Heart left ventricle (tissue), 16 donors: ENCODE results near the gene HLCS. TPM values are rescaled to one million over a fixed set of nuclear protein-coding genes. Genes with fewer than 3 reads are reported as not detected.

ENCODE experiments used
- ATAC-seq, 4 donors: fragments of 200-7000 bp; cut with Tn5 transposase; one replicate each; pipeline ENCODE4 v1.9.1; 2020 to 2022; ENCODE audit warnings: moderate library complexity in 4 of 4, mild to moderate bottlenecking in 3 of 4, moderate number of reproducible peaks in 1 of 4
- DNase-seq, 5 donors: peaks; one replicate each; pipeline ENCODE4 v3.0.0-alpha.2; 2020
- H3K27ac ChIP-seq, 12 donors: fragments of 200-600 bp; sonication (generic) in 4 of 12; one replicate each; pipeline versions ENCODE4 v1.5.0 to v1.8.0; 2016 to 2022; ENCODE audit warnings: mild to moderate bottlenecking in 2 of 12
- H3K27me3 ChIP-seq, 9 donors: fragments of 200-600 bp; sonication (generic) in 2 of 9; one replicate each; pipeline versions ENCODE4 v1.5.1 to v1.8.0; 2016 to 2022; ENCODE audit warnings: mild to moderate bottlenecking in 3 of 9
- H3K36me3 ChIP-seq, 9 donors: fragments of 200-600 bp; sonication (generic) in 2 of 9; one replicate each; pipeline versions ENCODE4 v1.5.0 to v1.8.0; 2018 to 2022; ENCODE audit warnings: mild to moderate bottlenecking in 2 of 9
- H3K4me1 ChIP-seq, 12 donors: fragments of 200-600 bp; sonication (generic) in 4 of 12; one replicate each; pipeline versions ENCODE4 v1.5.0 to v1.8.0; 2016 to 2022; ENCODE audit warnings: mild to moderate bottlenecking in 3 of 12
- H3K4me3 ChIP-seq, 12 donors: fragments of 200-600 bp; sonication (generic) in 4 of 12; one replicate each; pipeline versions ENCODE4 v1.5.0 to v1.8.0; 2017 to 2022; ENCODE audit warnings: mild to moderate bottlenecking in 9 of 12, moderate library complexity in 4 of 12
- H3K9me3 ChIP-seq, 12 donors: fragments of 200-600 bp; sonication (generic) in 4 of 12; one replicate each; pipeline versions ENCODE4 v1.5.0 to v1.8.0; 2016 to 2022; ENCODE audit warnings: mild to moderate bottlenecking in 1 of 12
- POLR2A ChIP-seq, 2 donors: fragments of 450-650 bp; IDR thresholded peaks; one replicate each; pipeline ENCODE4 v1.6.1; 2017; ENCODE audit warnings: antibody characterized with exemption in 2 of 2, mild to moderate bottlenecking in 2 of 2, moderate library complexity in 2 of 2
- WGBS, 4 donors: extraction: QIAGEN DNeasy Blood & Tissue Kit in 2 of 4; methylation state at CpG; one replicate each; pipeline versions ENCODE4 v1.1.5 to v1.1.7; 2013 to 2018; 5-methylcytosine and 5-hydroxymethylcytosine counted together
- intact Hi-C, 10 donors: fragments of 100-400 bp; cut with DNase I; formaldehyde crosslinking; loops; one replicate each; pipeline versions ENCODE4 v1.11.1 to v1.14.2; 2022
- polyA plus RNA-seq, 2 donors: library from polyadenylated mRNA; stranded (reverse); fragments of 200-250 nt; gene quantifications; one replicate each; pipeline ENCODE4 v1.2.3, GENCODE V29; 2013
- total RNA-seq, 9 donors: library from RNA; depleted of rRNA in 2 of 9; stranded (reverse); fragments of >200 nt in 2 of 9; fragmentation: NEBNext Ultra II Directional in 3 of 9; extraction: Animal tissue kit (Norgen Biotek cat#: 25700) in 3 of 9; gene quantifications; one replicate each; pipeline versions ENCODE4 v1.1.0 to v1.2.4, GENCODE V29; 2016 to 2023
- TF ChIP-seq, protein P1 (sequence below), 12 donors: fragments of 200-600 bp; sonication (generic) in 4 of 12; IDR thresholded peaks; one replicate each; pipeline versions ENCODE4 v1.5.0 to v1.8.0; 2018 to 2022; ENCODE audit warnings: antibody characterized with exemption in 12 of 12, mild to moderate bottlenecking in 5 of 12
- donor health status: ischemic (EF 13 %, LVEDD 7.1; RV severe dilation, severe dysfunction).
- donor health status: healthy with polysubstance abuse.
- donor health status: DM: no; HTN: yes; CAD: no.
- donor health status: DM: no; HTN: no; CAD: no.
- donor health status: ischemic (EF 25% LVEDD 6.9; RV normal size, moderate dysfunction).
- donor health status: ischemic (EF 25% LVEDD 5.7; RV mildly dilated, moderate dysfunction).
- donor health status: healthy.
- donor health status: DM: yes; HTN: yes; CAD: no.
- donor health status: ischemic (EF 35%, LVEDD 5.7; RV mildly dilated, moderate dysfunction).
- donor health status: nonischemic (EF 11% LVEDD 7.7; RV severe dilation, severe dysfunction).
- donor health status: DM: yes; HTN: yes; CAD: no.
- donor health status: PGD.
- donor health status: ischemic (EF 29% LVEDD 5.4; RV normal size, mild dysfunction).
- donor health status: nonischemic (EF 23%, LVEDD 6.1; RV moderate dilation, normal function).

The HLCS gene
- total and polyA plus RNA-seq, 11 donors: 1.8 to 15.2 (median 6.2) TPM

DNA sequence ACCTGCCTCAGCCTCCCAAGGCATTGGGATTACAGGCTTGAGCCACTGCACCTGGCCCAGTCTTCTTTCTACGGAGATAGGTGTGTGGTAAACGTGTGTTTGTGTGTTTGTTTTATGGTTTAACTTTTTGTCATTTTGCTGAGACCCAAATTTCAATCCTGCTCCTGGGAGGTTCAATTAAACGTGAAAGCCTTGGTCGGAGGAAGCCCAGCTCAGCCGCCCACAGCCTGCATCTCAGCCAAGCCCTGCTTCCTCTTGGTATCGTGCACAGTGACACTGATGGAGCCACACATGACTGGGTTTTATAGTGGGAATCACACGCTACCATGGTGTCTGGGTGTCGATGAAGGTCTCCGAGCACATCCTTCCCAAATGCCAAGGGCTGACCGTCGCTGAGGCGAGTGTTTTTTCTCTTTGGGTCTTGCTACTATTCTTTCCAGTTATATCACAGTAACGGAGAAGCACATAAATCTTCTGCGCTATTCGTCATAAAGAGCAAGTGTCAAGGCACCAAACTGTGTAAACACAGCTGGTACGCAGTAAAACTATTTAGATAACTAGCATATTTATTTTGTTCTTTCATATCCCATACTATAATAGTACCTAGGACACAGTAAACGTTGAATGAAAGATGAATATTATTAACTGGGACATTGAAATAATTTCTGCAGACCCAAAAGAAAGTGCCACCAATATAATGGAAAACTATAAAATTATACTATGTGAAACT is 39.3 kb downstream of the HLCS start:
- 82 to 86% (median 84%) methylated on average over 17 of the region's 17 CpGs for WGBS, 4 donors
- peaks cover 0 to 8% (median 1%) of the 10 kb centered on the region in 12 donors for H3K4me1 ChIP-seq

DNA sequence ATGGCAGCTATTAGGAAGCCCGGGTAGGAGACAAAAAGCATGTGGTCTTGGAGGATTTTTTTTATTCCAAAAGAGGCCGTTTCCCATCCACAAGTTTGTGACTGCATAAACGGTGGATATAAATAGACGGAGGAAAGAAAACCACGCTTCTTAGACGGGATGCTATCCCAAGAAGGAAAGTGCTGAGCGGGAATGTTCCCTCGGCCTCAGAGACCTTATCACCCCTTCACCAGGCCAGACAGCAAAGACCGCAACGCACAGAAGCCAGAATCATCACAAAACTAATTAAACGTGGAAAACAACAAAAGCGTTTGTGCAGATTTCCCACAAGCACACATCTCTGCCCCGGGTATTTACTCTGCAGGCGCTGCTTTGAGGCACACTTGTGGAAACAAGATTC is 43.2 kb downstream of the HLCS start:
- Histone ChIP-seq H3K27ac (no peak overlapping the region), H3K4me3 (no peak overlapping the region), H3K9me3 (no peaks in the 10 kb centered on the region), H3K4me1 (peaks cover 0 to 4% (median 1%) of the 10 kb centered on the region in 12 donors), H3K27me3 (no peaks in the 10 kb centered on the region), H3K36me3 (peaks cover 0 to 5% (median 0%) of the 10 kb centered on the region in 9 donors)
- ATAC-seq (no peak), DNase-seq (no peak)
- WGBS, 4 donors: 71 to 79% (median 74%) methylated on average over 14 of the region's 14 CpGs
- TF ChIP-seq, protein P1, sequence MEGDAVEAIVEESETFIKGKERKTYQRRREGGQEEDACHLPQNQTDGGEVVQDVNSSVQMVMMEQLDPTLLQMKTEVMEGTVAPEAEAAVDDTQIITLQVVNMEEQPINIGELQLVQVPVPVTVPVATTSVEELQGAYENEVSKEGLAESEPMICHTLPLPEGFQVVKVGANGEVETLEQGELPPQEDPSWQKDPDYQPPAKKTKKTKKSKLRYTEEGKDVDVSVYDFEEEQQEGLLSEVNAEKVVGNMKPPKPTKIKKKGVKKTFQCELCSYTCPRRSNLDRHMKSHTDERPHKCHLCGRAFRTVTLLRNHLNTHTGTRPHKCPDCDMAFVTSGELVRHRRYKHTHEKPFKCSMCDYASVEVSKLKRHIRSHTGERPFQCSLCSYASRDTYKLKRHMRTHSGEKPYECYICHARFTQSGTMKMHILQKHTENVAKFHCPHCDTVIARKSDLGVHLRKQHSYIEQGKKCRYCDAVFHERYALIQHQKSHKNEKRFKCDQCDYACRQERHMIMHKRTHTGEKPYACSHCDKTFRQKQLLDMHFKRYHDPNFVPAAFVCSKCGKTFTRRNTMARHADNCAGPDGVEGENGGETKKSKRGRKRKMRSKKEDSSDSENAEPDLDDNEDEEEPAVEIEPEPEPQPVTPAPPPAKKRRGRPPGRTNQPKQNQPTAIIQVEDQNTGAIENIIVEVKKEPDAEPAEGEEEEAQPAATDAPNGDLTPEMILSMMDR (IDR thresholded peaks at IDR 0.05): no peak
- no peak for TF ChIP-seq POLR2A (IDR thresholded peaks at IDR 0.05)
- intact Hi-C loops: loop anchor here in 5 of 10 donors (2.0 to 10.0 kb wide), 6 partner anchors 68 to 498 kb away; no protein-coding TSS in a partner anchor

More for the DNA sequence above, 39.3 kb downstream of the HLCS start:
- Histone ChIP-seq H3K4me3 (no peak overlapping the region), H3K36me3 (peaks cover 0 to 20% (median 0%) of the 10 kb centered on the region in 9 donors), H3K27ac (no peak overlapping the region), H3K27me3 (no peaks in the 10 kb centered on the region), H3K9me3 (no peaks in the 10 kb centered on the region)
- no peak for ATAC-seq
- DNase-seq: no peak
- TF ChIP-seq POLR2A (IDR thresholded peaks at IDR 0.05): no peak
- TF ChIP-seq, protein P1 (IDR thresholded peaks at IDR 0.05): no peak
- intact Hi-C loops: loop anchor here (1.0 to 10.0 kb wide), 15 partner anchors 72 to 505 kb away; no protein-coding TSS in a partner anchor

DNA sequence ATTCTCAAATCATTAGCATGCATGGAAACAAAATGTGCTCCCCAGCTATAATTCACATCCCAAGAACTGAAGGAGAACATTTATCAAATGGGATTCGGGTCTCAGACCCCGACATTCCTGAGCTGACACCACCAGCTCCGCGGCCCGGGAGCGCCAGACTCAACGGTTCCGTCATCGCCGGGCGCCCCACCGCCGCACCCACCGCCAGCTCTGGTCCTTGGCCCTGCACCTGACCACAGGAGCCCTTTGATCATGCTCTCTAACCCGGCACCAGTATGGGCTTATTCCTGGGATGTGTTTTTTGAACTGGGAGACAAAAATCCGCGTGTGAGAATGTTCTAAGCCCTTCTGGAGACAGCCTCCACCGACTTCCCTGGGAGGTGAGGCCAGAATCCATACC is 43.6 kb downstream of the HLCS start:
- Histone ChIP-seq H3K9me3 (no peaks in the 10 kb centered on the region), H3K27me3 (no peaks in the 10 kb centered on the region), H3K4me3 (no peak overlapping the region), H3K4me1 (peaks cover 0 to 6% (median under 1%) of the 10 kb centered on the region in 12 donors), H3K36me3 (peaks cover 0 to 5% (median 0%) of the 10 kb centered on the region in 9 donors), H3K27ac (no peak overlapping the region)
- ATAC-seq (no peak), DNase-seq (no peak)
- intact Hi-C loops: loop anchor here in 5 of 10 donors (2.0 to 10.0 kb wide), 6 partner anchors 68 to 498 kb away; no protein-coding TSS in a partner anchor
- 89 to 94% (median 91%) methylated on average over 18 of the region's 18 CpGs for WGBS, 4 donors
- TF ChIP-seq, protein P1 (IDR thresholded peaks at IDR 0.05): no peak
- TF ChIP-seq POLR2A (IDR thresholded peaks at IDR 0.05): no peak

DNA sequence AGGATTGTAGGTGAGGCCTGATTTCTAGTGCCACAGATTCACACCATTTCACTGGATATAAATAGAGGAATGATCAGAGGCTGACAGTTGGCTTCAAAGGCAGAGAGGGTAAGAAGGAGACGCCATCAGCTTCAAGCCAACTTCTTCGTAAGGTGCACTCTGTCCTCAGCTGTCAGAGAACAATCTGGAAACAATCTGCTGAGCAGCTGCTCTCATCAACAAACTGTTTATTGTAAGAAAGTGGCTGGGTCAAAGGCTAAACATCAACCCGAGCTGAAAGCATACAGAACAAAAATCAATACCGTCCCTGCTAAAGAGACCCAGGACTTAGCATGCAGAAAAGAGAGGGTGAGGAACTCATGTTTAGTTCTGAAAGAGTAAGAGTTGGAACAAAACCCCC is 48.2 kb downstream of the HLCS start:
- Histone ChIP-seq H3K27me3 (no peaks in the 10 kb centered on the region), H3K27ac (no peak overlapping the region), H3K36me3 (no peaks in the 10 kb centered on the region), H3K4me1 (peaks cover 0 to 13% (median 0%) of the 10 kb centered on the region in 12 donors), H3K9me3 (no peaks in the 10 kb centered on the region), H3K4me3 (no peak overlapping the region)
- DNase-seq (no peak), ATAC-seq (no peak)
- WGBS, 4 donors: 78 to 87% (median 82%) methylated on average over 4 of the region's 4 CpGs
- TF ChIP-seq, protein P1 (IDR thresholded peaks at IDR 0.05): no peak
- TF ChIP-seq POLR2A (IDR thresholded peaks at IDR 0.05): no peak
- intact Hi-C loops: loop anchor here in 7 of 10 donors (5.0 to 10.0 kb wide), 4 partner anchors 61 to 171 kb away; no protein-coding TSS in a partner anchor
